NT2/D1 (cell line): ENCODE results near the gene TGFB1I1.

Source experiments
- DNase-seq: peaks from one replicate; pipeline ENCODE4 v3.0.0-alpha.2; 2011; ENCODE audit warnings: low read depth, low spot score
- H3K27me3 ChIP-seq: 2 replicates; pipeline ENCODE4 v1.6.0; 2011; ENCODE audit warnings: mild to moderate bottlenecking; ENCODE audit not compliant: insufficient read length, insufficient read depth
- H3K36me3 ChIP-seq: 2 replicates; pipeline ENCODE4 v1.6.1; 2011; ENCODE audit warnings: mild to moderate bottlenecking, low read length, mixed read lengths; ENCODE audit not compliant: insufficient read depth, insufficient read length
- H3K4me1 ChIP-seq: 2 replicates; pipeline ENCODE4 v1.5.1; 2011; ENCODE audit not compliant: insufficient read depth, insufficient read length
- H3K4me3 ChIP-seq: 2 replicates; pipeline ENCODE4 v1.5.1; 2011; ENCODE audit warnings: low read depth; ENCODE audit not compliant: insufficient read length
- H3K9ac ChIP-seq: 2 replicates; pipeline ENCODE4 v1.6.0; 2011; ENCODE audit warnings: low read depth; ENCODE audit not compliant: insufficient read length
- H3K9me3 ChIP-seq: 2 replicates; pipeline ENCODE4 v1.5.1; 2011; ENCODE audit warnings: mild to moderate bottlenecking, low read length; ENCODE audit not compliant: insufficient read depth
- SUZ12 ChIP-seq: IDR thresholded peaks from 2 replicates; pipeline ENCODE4 v1.6.1; 2011; ENCODE audit not compliant: insufficient read length, insufficient read depth; ENCODE audit errors: extremely low read depth
- YY1 ChIP-seq: IDR thresholded peaks from 2 replicates; pipeline ENCODE4 v1.6.1; 2011; ENCODE audit not compliant: insufficient read length, insufficient read depth
- ZNF274 ChIP-seq: IDR thresholded peaks from 2 replicates; pipeline ENCODE4 v1.6.1; 2011; ENCODE audit warnings: mild to moderate bottlenecking, low read depth, low read length

TGFB1I1 gene

DNA sequence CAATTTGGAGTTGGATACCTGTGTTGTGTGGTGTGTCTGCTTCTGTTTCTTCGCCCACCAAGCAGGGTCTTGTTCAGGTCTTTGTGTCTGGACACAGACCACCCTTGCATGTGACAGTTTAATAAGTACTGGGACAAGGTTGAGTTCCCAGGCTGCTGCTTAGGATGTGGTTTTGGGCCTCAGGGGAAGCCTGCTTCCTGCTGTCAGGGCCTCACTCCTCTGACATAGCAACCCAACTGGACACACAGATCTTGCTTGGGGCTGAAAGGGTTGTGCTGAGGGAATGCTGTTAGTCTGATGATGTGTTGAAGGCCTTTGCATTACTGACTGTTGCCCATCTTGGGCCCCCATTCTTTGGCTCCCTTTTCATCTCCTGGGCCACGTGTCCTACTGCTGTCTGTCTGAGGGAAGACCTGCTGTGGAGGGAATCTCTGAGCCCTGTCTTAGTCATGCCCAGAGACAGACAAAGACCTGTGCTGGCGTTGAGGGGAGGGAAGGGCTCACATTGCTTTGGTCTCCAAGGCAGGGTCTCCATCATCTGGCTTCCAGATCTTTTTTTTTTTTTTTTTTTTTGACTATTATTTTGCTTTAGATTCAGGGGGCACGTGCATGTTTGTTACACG lies 4.7 kb upstream of the TGFB1I1 start:
- H3K9ac ChIP-seq, result no peak overlapping the region
- no peak overlapping the region for H3K4me3 ChIP-seq
- no peak for TF ChIP-seq SUZ12
- TF ChIP-seq YY1, result no peak
- no peak for TF ChIP-seq ZNF274
- peaks cover 4% of the 10 kb centered on the region for H3K4me1 ChIP-seq
- no peak for DNase-seq
- H3K36me3 ChIP-seq, result peaks cover 46% of the 10 kb centered on the region
- H3K27me3 ChIP-seq, result peaks cover 2% of the 10 kb centered on the region
- no peaks in the 10 kb centered on the region for H3K9me3 ChIP-seq

- H3K4me3 ChIP-seq, result no peak overlapping the region
- H3K9me3 ChIP-seq, result no peaks in the 10 kb centered on the region; the same call in 1 of the 2 replicates
- H3K9ac ChIP-seq, result no peak overlapping the region
- H3K4me1 ChIP-seq, result peaks cover 4% of the 10 kb centered on the region
- H3K27me3 ChIP-seq, result peaks cover 8% of the 10 kb centered on the region
- no peak for TF ChIP-seq ZNF274
- TF ChIP-seq SUZ12, result no peak
- TF ChIP-seq YY1, result no peak
- H3K36me3 ChIP-seq, result peaks cover 43% of the 10 kb centered on the region
- no peak for DNase-seq
Observed at GRCh38 chr16:31467858-31468257, 4.1 kb upstream of the TGFB1I1 start.

- peaks cover 26% of the 10 kb centered on the region for H3K27me3 ChIP-seq
- TF ChIP-seq ZNF274 (no peak), SUZ12 (no peak), YY1 (no peak)
- H3K9me3 ChIP-seq, result no peaks in the 10 kb centered on the region; the same call in 1 of the 2 replicates
- H3K4me3 ChIP-seq, result no peak overlapping the region
- peaks cover 8% of the 10 kb centered on the region for H3K4me1 ChIP-seq
- no peak overlapping the region for H3K9ac ChIP-seq
- no peak for DNase-seq
- peaks cover 44% of the 10 kb centered on the region for H3K36me3 ChIP-seq
Observed at GRCh38 chr16:31470615-31471014, 1.3 kb upstream of the TGFB1I1 start.

- peak overlapping the region; percentile 43 for H3K4me3 ChIP-seq
- H3K27me3 ChIP-seq, result peaks cover 34% of the 10 kb centered on the region
- no peak for TF ChIP-seq SUZ12
- no peak for TF ChIP-seq ZNF274
- TF ChIP-seq YY1, result no peak
- no peak for DNase-seq
- peaks cover 12% of the 10 kb centered on the region for H3K4me1 ChIP-seq
- H3K9me3 ChIP-seq, result no peaks in the 10 kb centered on the region; the same call in 1 of the 2 replicates
- H3K36me3 ChIP-seq, result peaks cover 38% of the 10 kb centered on the region
- H3K9ac ChIP-seq, result peak overlapping the region; percentile 65
Observed at GRCh38 chr16:31471241-31471874, 594 bp upstream of the TGFB1I1 start.

DNA sequence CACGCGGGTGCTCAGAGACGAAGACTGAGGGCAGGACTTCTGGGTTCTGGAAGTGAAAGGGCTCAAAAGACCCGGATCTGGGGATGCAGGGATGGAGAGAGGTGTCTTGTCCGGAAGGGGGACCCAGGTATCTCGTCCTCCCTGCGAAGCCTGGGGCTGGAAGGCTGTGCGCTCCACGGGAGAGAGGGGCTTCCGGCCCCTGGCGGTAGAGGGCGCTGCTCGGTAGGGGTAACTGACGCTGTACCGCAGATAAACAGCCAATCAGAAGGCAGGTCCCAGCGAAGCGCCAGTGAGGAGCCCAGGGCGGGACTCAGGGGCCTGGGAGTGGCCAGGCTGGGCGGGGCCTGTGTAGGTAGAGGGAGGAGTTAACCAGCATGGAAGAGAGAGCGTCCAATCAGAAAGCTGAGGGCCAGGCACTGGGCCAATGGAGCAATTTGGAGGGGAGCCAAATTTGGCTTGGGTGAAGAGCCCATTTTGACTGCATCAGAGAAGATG lies 804 bp downstream of the TGFB1I1 start:
- no peak for TF ChIP-seq YY1
- no peak for TF ChIP-seq SUZ12
- TF ChIP-seq ZNF274, result no peak
- H3K9ac ChIP-seq, result peak overlapping the region; percentile 76
- peak overlapping the region; percentile 59 for H3K4me3 ChIP-seq
- peaks cover 33% of the 10 kb centered on the region for H3K36me3 ChIP-seq
- no peaks in the 10 kb centered on the region; the same call in 1 of the 2 replicates for H3K9me3 ChIP-seq
- no peak for DNase-seq
- H3K27me3 ChIP-seq, result peaks cover 34% of the 10 kb centered on the region
- H3K4me1 ChIP-seq, result peaks cover 12% of the 10 kb centered on the region

DNA sequence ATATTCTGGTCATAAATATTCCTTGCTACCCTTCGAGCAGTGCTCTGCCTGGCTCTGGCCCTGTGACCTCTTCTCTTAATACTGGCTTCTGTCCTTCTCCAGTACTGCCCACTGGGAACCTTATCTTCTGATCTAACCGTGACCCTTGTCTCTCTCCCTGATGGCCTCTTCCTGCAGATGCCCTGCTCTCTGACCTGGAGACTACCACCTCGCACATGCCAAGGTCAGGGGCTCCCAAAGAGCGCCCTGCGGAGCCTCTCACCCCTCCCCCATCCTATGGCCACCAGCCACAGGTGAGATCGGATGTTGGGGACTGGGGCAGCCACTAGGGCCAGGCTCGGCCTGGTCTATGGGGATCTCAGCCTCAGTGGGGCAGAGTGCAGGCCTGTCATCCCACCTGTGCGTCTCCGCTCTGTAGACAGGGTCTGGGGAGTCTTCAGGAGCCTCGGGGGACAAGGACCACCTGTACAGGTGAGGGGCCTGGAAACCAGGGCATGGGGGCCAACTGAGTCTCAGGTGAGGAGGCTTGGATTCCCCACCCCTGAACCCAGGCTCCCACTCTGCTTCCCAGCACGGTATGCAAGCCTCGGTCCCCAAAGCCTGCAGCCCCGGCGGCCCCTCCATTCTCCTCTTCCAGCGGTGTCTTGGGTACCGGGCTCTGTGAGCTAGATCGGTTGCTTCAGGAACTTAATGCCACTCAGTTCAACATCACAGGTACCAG lies 1.5 kb downstream of the TGFB1I1 start:
- Histone ChIP-seq H3K27me3 (peaks cover 34% of the 10 kb centered on the region), H3K9me3 (no peaks in the 10 kb centered on the region; the same call in 1 of the 2 replicates), H3K4me3 (no peak overlapping the region), H3K36me3 (peaks cover 39% of the 10 kb centered on the region), H3K4me1 (peaks cover 16% of the 10 kb centered on the region), H3K9ac (no peak overlapping the region)
- DNase-seq, result no peak
- TF ChIP-seq SUZ12 (no peak), ZNF274 (no peak), YY1 (no peak)

GRCh38 chr16:31474173-31474714 lies 2.3 kb downstream of the TGFB1I1 start:
- Histone ChIP-seq H3K9me3 (no peaks in the 10 kb centered on the region; the same call in 1 of the 2 replicates), H3K36me3 (peaks cover 46% of the 10 kb centered on the region), H3K4me1 (peaks cover 19% of the 10 kb centered on the region), H3K27me3 (peaks cover 41% of the 10 kb centered on the region), H3K4me3 (no peak overlapping the region), H3K9ac (no peak overlapping the region)
- TF ChIP-seq ZNF274, result no peak
- TF ChIP-seq YY1, result no peak
- no peak for TF ChIP-seq SUZ12
- DNase-seq, result no peak
